CD4-positive, alpha-beta T cell treated with Interleukin-4 for 4 hours (primary cell): ENCODE measurements around the gene PPP5C.
"Not testable (repeated sequence)": the region's sequence is repeated elsewhere in the genome, so short reads cannot be mapped to it uniquely, and the experiment has no call there.

Experiments used
- DNase-seq: peaks from one replicate; pipeline ENCODE4 v3.0.0-alpha.2; 2020

PPP5C gene, protein sequence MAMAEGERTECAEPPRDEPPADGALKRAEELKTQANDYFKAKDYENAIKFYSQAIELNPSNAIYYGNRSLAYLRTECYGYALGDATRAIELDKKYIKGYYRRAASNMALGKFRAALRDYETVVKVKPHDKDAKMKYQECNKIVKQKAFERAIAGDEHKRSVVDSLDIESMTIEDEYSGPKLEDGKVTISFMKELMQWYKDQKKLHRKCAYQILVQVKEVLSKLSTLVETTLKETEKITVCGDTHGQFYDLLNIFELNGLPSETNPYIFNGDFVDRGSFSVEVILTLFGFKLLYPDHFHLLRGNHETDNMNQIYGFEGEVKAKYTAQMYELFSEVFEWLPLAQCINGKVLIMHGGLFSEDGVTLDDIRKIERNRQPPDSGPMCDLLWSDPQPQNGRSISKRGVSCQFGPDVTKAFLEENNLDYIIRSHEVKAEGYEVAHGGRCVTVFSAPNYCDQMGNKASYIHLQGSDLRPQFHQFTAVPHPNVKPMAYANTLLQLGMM

DNA sequence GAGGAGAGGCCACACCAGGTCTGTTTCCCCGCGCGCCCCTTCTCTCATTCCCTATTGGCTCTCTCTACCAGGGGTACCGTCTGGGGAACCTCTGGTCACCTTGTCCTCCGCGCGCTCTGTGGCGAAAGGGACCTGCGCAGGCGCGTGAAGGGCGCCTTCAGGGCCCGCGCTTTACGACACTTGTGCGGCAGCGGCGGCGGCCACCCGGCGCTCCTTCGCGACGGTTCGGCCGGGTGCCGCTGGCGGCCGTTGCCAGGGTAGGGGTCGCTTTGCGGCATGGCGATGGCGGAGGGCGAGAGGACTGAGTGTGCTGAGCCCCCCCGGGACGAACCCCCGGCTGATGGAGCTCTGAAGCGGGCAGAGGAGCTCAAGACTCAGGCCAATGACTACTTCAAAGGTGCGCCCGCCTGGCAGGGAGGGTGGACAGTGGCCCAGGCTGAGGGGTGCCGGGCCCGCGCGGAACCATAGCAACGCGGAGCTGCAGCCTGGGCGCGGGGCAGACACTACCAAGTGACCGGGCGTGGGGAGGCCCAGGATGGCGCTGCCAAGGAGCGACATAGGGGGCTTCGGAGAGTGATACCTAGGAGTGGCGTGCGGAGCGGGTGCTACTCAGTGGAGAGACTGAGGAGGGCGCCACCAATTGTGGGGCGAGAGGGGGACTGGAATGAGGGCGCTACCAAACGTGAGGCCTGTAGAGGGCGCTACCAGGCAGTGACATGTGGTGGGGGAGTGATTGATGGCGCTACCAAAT is at the start of gene PPP5C:
Gene PPP5C, plus strand, starts transcription at position 267 of the 751 bp plus-strand sequence. Its CDS starts 10 bp downstream, at position 277.
- peak; percentile 86 for DNase-seq

DNA sequence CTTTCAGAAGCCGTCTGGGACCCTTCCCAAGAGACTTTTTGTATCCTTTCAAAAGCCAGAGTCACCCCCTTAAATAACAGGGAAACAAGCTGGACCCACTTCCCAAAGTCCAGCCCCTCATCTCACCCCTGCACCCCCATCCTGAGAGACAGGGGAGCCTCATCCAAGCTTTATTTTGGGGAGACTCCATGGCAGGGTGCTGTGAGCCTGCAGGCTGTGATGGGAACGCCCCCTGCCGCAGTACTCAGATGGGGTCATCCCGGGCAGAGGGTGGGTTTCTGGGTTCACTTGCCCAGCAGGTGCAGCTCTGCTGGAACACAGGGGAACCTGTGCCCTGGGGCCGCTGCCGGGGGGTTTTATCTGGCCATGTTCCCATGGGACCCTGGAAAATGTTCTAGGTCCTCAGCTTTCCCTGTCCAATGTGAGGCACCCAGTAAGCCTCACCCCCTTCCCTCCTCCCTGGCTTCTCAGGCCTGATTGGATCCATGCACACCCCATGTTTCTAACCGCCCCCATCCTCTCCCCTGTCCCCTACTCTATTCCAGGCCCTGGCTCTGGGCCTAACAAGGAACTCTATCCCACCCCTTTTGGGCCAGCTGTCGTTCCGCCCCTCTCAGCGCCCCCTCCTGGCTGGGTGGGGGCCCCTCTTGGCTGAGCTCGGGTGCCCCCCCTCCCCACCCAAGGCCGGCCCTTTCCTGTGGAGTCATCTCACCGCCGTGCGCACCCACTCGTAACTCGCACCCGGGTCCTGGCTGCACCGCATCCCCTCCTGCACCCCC is 49.0 kb upstream of the PPP5C start:
- DNase-seq = no peak

DNA sequence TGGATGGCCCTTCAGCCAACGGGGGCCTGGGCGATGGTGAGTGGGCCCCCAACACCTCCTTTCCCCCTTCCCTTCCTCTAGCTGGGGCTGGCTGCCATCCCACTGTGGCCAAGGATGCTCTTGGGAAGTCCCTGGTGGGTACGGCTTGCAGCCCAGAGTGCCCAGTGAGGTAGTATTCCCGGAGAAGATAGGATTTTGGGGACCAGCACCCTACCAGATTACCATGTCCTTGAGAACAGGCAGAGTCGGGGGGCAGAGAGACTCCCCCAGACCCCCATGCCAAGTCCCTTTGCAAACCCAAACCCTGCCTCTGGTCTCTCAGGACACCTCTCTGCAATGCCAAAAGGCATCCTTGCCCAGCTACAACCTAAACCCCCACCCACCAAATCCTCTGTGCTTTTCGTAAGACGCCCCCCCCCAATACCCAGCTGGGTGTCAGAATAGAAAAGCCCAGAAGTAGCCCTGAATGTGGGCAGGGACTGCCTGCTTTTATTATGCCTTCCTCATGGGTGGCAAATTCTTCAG is 48.3 kb upstream of the PPP5C start:
- DNase-seq = no peak

DNA sequence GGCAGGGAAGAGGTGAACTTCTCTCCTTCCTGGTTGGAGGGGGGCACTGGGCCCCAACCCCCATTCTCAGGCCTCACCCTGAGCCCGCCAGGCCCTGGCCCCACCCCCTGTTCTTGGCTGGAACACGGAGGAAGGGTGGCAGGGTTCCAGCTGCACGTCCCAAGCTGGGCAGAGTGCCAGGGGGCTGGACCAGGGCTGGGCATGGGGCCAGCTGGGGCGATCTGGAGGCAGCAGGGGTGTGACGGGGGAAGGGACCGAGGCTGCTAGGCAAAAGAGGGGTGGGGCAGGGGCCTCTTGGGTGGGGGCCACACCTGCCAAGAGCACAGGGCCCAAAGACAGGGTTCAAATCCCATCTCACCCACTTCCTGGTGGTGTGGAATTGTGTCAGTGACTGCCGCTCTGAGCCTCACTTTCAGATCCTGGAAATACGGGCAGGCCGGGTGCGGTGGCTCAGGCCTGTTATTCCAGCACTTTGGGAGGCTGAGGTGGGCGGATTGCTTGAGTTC is 47.8 kb upstream of the PPP5C start:
- DNase-seq = no peak

DNA sequence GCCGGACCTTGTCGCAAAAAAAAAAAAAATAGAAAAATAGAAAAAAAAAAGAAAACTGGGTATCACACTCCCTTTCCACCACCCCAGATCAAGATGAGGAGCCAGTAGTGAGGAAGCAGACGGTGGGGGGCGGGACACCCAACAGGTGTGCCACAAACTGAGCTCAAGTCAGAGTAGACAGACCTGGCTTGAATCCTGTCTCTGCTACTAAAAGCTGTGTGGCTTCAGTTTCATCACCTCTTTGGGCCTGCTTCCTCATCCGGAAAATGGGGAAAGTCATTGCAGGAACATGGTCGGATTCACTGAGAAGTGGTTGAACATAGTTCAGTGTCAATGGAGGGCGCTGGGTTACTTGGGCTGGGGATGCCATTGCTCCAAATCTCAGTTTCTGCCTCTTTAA is 47.2 kb upstream of the PPP5C start:
- DNase-seq = no peak

DNA sequence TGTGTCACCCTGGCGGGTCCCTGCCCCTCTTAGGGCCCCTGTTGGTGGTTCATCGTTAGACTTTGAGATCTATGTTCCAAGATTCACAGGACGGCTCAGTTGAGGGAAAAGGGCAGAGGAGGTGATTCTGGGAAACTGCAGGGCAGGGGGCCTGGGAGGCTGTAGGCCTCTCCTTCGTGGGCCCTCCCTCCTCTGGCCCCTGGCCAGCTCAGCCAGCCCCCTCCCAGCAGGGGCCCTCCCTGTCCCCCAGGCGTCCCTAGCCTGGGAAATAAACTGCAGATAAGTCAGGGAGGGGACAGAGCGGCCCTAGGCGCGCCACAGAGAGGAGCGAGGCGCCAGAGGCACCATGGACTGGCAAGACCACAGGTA is 43.6 kb upstream of the PPP5C start:
- no peak for DNase-seq

DNA sequence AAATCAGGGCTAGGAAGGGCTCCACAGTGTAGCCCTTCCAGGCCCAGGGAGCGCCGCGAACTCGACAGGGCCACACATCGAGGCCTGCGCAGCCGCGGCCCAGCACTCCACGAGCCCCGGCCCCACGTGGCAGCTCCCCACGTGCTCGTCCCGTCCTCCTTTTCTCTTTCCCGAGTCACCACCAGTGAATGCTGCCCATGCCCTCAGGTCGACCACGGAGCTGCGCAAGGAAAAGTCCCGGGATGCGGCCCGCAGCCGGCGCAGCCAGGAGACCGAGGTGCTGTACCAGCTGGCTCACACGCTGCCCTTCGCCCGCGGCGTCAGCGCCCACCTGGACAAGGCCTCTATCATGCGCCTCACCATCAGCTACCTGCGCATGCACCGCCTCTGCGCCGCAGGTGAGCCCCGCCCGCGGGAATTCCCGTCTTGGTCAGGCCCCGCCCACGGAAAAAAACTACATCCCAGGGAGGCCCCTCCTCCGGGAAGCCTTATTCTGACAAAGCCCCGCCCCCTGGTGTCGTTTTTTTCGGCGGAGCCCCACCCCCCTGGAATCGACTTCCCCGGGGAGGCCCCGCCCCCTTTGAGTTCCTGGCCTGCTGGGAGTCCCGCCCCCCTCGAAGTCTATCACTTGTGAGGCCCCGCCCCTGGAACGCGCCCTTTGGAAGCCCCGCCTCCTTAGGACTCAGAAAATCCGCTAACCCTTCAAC is 43.0 kb upstream of the PPP5C start:
- DNase-seq = no peak

DNA sequence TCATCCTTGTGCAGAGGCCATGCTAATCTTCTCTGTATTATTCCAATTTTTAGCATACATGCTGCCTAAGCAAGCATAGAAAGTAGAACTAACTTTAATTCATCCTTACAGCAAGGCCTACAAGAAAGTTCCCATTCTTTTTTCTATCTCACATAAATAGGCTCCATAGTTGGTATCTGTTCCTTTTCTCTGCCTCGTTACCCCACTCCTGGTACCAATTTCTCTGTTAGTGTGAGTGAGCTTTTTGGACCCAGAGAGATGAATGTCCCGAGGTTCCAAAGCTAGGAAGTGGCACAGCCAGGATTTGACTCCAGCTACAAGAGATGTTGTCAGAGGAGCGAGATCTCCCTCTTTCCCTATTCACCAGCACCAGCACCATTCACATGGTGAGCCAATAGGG is 40.4 kb upstream of the PPP5C start:
- DNase-seq = no peak

DNA sequence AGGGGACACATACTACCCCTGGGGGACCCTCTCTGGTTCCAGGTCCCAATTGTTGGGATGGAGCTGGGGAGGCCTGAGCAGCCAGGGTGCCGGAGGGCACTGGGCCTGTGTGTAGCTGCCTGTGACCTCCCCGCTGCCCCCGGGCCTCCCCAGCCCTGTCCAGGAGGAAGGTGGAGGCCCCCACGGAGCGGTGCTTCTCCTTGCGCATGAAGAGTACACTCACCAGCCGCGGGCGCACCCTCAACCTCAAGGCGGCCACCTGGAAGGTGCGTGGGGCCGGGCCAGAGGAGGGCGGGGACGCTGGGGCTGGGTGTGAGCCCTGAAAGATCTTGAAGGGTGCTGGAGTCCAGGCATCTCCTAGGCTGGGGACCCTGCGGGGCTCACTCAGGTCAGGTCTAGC is 38.4 kb upstream of the PPP5C start:
- DNase-seq = no peak

DNA sequence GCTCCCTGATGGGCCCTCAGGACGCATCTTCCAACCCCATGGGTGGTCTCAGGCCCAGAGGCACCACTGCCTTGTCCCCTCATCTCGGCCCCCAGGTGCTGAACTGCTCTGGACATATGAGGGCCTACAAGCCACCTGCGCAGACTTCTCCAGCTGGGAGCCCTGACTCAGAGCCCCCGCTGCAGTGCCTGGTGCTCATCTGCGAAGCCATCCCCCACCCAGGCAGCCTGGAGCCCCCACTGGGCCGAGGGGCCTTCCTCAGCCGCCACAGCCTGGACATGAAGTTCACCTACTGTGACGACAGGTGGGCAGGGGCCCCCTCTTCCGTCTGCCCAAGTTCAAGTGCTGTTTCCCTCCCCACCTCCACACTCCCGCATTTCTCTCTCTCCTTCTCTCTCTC is 37.8 kb upstream of the PPP5C start:
- DNase-seq = no peak

DNA sequence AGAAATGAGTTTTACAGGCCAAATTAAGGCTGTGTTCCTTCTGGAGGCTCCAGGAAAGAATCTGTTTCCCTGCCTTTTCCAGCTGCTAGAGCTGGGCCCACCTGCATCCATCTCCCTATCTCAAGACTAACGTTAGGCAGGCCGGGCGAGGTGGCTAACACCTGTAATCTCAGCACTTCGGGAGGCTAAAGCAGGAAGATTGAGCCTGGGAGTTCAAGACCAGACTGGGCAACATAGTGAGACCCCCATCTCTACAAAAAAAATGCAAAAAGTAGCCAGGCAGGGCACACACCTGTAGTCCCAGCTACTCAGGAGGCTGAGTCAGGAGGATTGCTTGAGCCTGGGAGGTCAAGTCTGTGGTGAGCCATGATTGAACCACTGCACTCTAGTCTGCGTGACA is 35.4 kb upstream of the PPP5C start:
- DNase-seq = no peak

DNA sequence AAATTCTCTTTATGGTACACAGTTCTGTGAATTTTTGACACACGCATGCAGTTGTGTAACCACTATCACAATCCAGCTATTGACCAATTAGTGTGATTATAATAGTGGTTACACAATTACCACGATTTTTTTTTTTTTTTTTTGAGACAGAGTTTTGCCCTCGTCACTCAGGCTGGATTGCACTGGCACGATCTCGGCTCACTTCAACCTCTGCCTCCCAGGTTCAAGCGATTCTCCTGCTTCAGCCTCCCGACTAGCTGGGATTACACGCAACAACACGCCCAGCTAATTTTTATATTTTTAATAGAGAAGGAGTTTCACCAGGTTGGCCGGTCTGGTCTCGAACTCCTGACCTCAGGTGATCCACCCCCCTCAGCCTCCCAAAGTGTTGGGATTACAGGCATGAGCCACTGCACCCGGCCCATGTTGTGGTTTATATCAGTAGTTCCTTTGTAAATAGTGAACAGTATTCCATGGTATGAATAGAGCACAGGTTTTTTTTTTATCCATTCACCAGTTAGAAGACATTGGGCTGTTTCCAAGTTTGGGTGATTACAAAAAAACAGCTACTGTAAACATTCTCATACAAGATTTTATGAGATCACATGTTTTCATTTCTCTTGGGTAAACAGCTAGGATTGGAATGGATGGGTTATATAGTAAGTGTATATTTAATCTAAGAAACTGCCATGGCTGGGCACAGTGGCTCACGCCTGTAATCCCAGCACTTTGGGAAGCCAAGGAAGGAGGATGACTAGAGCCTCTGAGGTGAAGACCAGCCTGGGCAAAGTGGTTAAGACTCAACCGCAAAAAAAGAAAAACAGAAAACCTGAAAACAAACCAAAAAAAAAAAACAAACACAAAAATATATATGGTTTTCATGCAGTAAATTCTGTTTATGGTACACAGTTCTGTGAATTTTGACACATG is 33.1 kb upstream of the PPP5C start:
- not testable (repeated sequence) for DNase-seq

DNA sequence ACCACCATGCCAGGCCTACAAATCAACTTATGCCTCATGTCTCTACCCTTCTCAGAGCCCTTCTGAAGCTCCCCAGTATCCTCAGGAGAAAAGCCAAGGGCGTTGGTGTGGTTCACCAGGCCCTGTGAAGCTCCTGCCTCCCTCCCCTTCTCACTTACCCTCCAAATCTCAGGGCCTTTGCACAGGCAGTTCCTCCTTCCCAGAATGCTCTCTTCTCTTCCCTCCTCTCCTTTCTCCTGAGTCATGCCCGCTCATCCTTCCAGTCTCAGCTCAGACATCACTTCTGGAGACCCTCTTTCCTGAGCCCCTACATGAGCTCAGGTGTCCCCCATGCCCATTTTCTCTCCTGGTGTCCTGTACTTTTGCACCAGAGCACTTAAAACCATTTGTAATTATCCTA is 29.5 kb upstream of the PPP5C start:
- DNase-seq = no peak

DNA sequence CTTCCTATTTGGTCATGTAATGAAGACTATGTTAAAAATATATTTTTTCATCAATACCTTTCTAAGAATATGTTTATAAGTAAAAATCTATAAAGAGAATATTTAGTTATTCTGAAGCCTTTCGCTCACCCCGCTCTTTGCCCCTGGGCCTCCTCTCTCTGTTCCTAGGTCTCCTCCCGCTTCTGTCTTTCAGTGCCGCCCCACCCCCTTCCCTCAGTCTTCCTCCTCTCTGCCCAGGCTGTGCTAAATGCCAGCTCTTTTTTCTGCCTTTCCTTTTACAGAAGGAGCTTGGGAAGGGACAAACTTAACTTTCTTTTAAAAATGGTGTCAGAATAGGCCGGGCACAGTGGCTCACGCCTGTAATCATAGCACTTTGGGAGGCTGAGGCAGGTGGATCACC is 27.3 kb upstream of the PPP5C start:
- DNase-seq = no peak

DNA sequence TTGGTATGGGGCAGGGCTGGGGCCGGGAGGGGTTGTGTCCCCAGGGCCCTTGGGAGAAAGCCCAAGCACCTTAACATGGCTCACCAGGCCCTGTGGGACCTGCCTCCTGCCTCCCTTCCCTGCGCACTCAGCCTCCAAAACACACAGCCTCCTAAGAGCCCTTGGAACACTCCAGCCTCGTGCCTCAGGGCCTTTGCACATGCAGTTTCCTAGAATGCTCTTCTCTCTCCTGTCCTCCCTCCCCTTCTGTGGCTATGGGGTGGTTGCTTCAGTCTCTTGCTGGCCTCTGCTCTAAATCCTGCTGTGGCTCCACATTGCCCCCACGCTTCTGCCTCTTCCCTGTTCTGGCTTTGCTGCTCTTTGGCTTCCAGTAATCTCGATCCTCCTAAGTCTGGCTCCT is 26.3 kb upstream of the PPP5C start:
- no peak for DNase-seq

DNA sequence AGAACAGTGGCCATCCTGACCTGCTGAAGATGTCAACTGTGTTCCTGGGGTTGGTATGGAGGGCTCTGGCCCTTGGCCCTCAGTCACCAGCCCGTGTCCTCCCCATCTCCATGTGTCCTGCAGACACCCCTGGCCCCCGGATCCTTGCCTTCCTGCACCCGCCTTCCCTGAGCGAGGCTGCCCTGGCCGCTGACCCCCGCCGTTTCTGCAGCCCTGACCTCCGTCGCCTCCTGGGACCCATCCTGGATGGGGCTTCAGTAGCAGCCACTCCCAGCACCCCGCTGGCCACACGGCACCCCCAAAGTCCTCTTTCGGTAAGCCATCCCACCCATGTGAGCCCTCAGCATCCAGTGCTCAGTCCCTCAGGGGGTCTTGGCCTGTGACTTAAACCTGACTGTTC is 25.2 kb upstream of the PPP5C start:
- DNase-seq = no peak

DNA sequence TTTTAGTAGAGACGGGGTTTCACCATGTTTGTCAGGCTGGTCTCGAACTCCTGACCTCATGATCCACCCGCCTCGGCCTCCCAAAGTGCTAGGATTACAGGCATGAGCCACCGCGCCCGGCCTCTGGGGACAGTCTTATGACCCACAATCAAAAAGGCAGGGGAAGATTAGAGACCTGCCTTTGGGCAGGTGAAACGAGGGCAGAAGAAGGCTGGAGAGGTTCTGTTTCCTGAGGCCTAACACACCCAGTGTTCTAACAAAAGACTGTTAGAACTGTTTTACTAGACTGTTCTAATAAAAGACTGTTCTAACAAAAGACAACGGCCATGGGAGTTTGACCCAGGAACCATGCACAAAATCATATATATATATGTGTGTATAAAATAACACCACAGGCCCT is 23.7 kb upstream of the PPP5C start:
- not testable (repeated sequence) for DNase-seq

DNA sequence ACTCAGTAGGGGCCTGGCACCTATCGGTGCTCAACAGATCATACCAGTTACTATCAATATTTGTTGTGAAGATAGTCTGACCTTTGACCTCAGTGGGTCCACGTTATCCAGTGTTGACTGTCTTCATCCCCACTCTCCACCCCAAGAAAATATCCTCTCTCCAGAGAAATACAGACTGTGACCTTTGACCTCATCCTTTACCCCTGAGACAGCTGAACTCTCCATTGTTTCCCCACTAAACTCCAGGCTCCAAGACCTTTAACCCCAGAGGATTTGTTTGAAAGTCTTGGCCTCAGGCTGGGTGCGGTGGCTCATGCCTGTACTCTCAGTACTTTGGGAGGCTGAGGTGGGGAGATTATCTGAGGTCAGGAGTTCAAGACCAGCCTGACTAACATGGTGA is 22.6 kb upstream of the PPP5C start:
- DNase-seq = no peak

DNA sequence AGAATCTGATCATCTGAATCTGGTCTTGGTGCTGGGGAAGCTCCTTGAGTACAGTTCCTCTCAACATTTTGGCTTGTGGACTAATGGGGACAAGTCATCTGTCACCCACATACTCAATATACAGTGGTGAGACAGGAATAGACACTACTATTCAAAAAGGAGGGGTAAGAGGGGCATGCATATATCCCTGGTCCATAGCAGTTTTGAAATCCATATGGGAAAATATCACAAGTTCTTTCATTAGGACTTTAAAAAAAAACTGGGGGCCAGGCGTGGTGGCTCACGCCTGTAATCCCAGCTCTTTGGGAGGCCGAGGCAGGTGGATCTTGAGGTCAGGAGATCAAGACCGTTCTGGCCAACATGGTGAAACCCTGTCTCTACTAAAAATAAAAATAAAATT is 20.3 kb upstream of the PPP5C start:
- no peak for DNase-seq

DNA sequence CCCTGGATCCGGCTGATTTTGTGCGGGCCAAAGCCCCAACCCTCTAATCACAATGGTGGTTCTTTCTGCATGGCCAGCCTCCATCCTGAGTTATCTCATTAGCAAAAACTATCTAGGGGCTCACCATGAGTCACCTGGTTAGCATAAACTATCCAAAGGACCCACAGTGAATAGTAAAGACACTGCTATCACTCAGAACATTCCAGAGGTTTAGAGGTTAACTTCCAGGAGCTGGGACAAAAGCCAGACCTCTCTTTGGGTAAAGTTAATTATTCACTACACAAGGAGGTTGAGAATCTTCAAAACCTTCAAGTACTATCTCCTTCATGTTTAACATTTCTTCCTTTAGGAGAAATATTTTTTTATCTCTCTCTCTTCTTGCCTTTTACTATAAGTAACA is 18.8 kb upstream of the PPP5C start:
- no peak for DNase-seq

DNA sequence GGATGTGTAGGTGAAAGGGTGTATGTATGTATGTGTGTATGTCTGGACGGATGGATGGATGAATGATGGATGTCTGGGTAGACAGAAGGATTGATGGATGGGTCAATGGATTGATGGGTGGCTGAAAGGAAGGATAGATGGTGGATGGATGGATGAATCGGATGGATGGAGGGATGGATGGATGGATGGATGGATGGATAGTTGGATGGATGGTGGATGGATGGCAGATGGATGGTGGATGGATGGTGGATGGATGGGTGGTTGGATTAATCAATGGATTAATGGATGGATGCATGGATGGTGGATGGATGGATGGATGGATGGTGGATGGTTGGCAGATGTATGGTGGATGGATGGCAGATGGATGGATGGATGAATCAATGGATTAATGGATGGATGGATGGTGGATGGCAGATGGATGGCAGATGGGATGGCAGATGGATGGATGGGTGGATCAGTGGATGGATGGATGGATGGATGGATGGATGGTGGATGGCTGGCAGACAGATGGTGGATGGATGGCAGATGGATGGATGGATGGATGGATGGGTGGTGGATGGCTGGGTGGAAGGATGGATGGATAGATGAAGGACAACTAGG is 16.5 kb upstream of the PPP5C start:
- DNase-seq = no peak
